HEK293T (cell line): ENCODE data around the gene SNTA1.

Experiments
- CTCF ChIA-PET: fragments of 350-600 bp; formaldehyde crosslinking; extraction: SDS; loops from one replicate; lab custom pipeline; 2021; ENCODE audit warnings: antibody characterized with exemption, inconsistent platforms; lab: Yijun Ruan, JAX
- POLR2A ChIA-PET: fragments of 350-600 bp; formaldehyde crosslinking; extraction: SDS; loops from one replicate; lab custom pipeline; 2020; ENCODE audit warnings: antibody characterized with exemption, inconsistent platforms; lab: Yijun Ruan, JAX
- DNase-seq: peaks from one replicate; pipeline ENCODE4 v3.0.0; 2012; ENCODE audit warnings: mixed read lengths; ENCODE audit errors: extremely low spot score
- ARNT ChIP-seq: fragments of 450-650 bp; IDR thresholded peaks from 2 replicates; pipeline ENCODE4 v1.6.1; 2017; ENCODE audit warnings: mild to moderate bottlenecking
- BHLHE40 ChIP-seq: fragments of 450-650 bp; IDR thresholded peaks from 2 replicates; pipeline ENCODE4 v1.6.1; 2016; ENCODE audit warnings: mild to moderate bottlenecking, moderate library complexity, borderline replicate concordance
- CTBP1 ChIP-seq: fragments of 450-650 bp; IDR thresholded peaks from 2 replicates; pipeline ENCODE4 v1.6.1; 2016; ENCODE audit warnings: borderline replicate concordance
- ELF4 ChIP-seq: fragments of 450-650 bp; IDR thresholded peaks from 2 replicates; pipeline ENCODE4 v1.6.1; 2017; ENCODE audit warnings: antibody characterized with exemption
- FOXA1 ChIP-seq: fragments of 450-650 bp; IDR thresholded peaks from 2 replicates; pipeline ENCODE4 v1.6.1; 2016; ENCODE audit warnings: mild to moderate bottlenecking
- FOXK2 ChIP-seq: fragments of 450-650 bp; IDR thresholded peaks from 2 replicates; pipeline ENCODE4 v1.6.1; 2016; ENCODE audit warnings: mild to moderate bottlenecking
- FOXM1 ChIP-seq: fragments of 450-650 bp; IDR thresholded peaks from 2 replicates; pipeline ENCODE4 v1.6.1; 2017; ENCODE audit warnings: mild to moderate bottlenecking, borderline replicate concordance
- HDGF ChIP-seq: fragments of 450-650 bp; IDR thresholded peaks from 2 replicates; pipeline ENCODE4 v1.6.1; 2017; ENCODE audit warnings: antibody characterized with exemption, borderline replicate concordance
- L3MBTL2 ChIP-seq: fragments of 450-650 bp; conservative IDR thresholded peaks from 2 replicates; pipeline ENCODE4 v1.6.1; 2016; ENCODE audit warnings: mild to moderate bottlenecking
- LEF1 ChIP-seq: fragments of 450-650 bp; IDR thresholded peaks from 2 replicates; pipeline ENCODE4 v1.6.1; 2017; ENCODE audit warnings: mild to moderate bottlenecking, borderline replicate concordance
- NFRKB ChIP-seq: fragments of 450-650 bp; IDR thresholded peaks from 2 replicates; pipeline ENCODE4 v1.6.1; 2016; ENCODE audit warnings: mild to moderate bottlenecking, moderate library complexity
- SP1 ChIP-seq: fragments of 450-650 bp; IDR thresholded peaks from 2 replicates; pipeline ENCODE4 v1.6.1; 2017
- SUZ12 ChIP-seq: fragments of 450-650 bp; IDR thresholded peaks from 2 replicates; pipeline ENCODE4 v1.6.1; 2016; ENCODE audit warnings: mild to moderate bottlenecking
- TARDBP ChIP-seq: fragments of 450-650 bp; IDR thresholded peaks from 2 replicates; pipeline ENCODE4 v1.6.1; 2016
- ZNF384 ChIP-seq: fragments of 450-650 bp; IDR thresholded peaks from 2 replicates; pipeline ENCODE4 v1.6.1; 2016
- TF ChIP-seq, protein P1 (sequence below): fragments of 450-650 bp; IDR thresholded peaks from 2 replicates; pipeline ENCODE4 v1.6.1; 2016

Gene SNTA1

DNA sequence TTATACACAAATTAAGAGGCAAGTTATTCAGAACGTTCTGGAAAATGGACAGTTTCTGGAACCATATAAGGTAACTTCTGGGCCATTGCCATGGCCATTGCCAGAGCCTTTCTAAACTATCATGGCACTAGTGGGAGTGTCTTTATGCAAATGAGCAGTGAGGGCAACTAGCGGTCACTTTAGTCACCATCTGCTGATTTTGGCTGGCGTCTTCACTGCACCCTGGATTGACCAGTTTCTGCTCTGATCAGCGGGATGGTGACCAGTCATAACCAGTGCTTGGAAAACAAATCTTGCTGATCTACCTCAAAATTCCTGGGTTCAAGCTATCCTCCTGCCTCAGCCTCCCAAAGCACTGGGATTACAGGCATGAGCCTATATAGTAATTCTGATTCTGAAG lies 7.3 kb upstream of the SNTA1 start:
- no peak for DNase-seq
- ChIA-PET POLR2A (no interaction called here), CTCF (no interaction called here)
- TF ChIP-seq CTBP1: no peak
- no peak for TF ChIP-seq LEF1
- TF ChIP-seq FOXA1: no peak
- TF ChIP-seq BHLHE40: no peak
- no peak for TF ChIP-seq SP1
- TF ChIP-seq ARNT: no peak
- no peak for TF ChIP-seq HDGF
- no peak for TF ChIP-seq ZNF384
- no peak for TF ChIP-seq SUZ12
- no peak for TF ChIP-seq TARDBP
- no peak for TF ChIP-seq FOXM1
- no peak for TF ChIP-seq ELF4
- TF ChIP-seq NFRKB: no peak
- TF ChIP-seq FOXK2: no peak
- TF ChIP-seq, protein P1, sequence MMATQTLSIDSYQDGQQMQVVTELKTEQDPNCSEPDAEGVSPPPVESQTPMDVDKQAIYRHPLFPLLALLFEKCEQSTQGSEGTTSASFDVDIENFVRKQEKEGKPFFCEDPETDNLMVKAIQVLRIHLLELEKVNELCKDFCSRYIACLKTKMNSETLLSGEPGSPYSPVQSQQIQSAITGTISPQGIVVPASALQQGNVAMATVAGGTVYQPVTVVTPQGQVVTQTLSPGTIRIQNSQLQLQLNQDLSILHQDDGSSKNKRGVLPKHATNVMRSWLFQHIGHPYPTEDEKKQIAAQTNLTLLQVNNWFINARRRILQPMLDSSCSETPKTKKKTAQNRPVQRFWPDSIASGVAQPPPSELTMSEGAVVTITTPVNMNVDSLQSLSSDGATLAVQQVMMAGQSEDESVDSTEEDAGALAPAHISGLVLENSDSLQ: no peak
- no peak for TF ChIP-seq L3MBTL2

DNA sequence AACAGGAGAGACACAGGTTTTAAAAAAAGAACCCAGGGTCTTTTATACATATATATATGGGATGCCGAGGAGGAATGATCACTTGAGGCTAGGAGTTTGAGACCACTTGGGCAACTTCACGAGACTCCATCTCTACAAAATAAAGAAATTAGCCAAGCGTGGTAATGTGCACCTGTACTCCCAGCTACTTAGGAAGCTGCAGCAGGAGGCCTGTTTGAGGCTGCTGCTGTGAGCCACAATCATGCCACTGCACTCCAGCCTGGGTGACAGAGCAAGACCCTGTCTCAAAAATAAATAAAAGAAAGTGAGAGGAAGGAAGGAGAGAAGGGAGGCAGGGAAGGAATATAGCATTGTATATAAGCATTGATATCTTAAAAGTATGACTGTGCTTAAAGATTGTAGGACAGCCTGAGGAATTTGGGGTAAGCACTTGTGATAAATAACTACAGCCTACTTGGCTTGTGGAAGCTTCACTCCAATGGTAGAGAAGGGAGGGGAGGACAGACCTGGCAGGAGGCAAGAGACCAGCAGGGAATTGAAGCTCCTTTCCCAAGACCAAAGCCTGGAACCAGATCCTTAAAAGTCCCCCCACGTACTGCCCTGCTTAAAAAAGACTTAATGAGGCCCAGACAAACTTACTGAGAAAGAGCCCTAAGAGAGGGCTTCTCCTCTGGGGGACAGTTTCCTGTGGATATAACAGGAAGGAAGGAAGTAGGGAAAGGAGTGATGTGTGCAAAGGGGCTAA lies 2.5 kb upstream of the SNTA1 start:
- ChIA-PET POLR2A (interaction anchor here (1.6 kb wide), 1 partner anchor 44 kb away, joined by 5 read pairs; the partner anchor contains the start of gene CBFA2T2), CTCF (no interaction called here)
- TF ChIP-seq ELF4 (no peak), NFRKB (no peak), ZNF384 (no peak), ARNT (no peak), BHLHE40 (no peak), HDGF (no peak), FOXM1 (no peak), SP1 (no peak), SUZ12 (no peak)
- DNase-seq: no peak

DNA sequence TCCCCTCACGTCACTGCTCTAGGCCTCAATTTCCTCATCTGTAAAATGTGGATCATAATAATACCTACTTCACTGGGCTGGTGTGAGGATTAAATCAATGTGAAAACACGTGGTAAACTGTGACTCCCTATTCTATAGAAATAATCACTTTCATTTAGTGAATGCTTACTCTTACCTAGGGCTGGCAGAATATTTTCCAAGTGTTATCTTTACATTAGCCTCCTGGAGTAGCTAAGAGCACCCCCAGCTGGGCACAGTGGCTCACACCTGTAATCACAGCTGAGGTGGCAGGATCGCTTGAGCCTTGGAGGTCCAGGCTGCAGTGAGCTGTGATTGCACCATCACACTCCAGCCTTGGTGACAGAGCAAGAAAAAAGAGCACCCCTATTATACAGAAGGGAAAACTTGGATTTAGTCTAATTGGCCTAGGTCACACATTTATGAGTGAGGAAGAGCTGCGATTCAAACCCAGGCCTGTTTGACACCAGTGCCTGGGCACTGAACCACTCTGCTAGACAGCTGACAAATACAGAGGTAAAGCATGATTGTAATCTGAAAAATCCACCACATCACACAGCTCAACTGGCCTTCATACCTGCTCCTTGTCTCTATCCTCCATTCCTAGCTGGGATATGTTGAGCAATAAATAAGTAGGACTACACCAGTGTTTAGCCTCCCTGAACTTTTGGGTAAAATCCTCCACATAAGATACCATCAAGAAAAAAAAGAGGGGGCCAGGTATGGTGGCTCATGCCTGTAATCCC lies 1.4 kb upstream of the SNTA1 start:
- TF ChIP-seq, protein P1: no peak
- no peak for TF ChIP-seq SUZ12
- no peak for TF ChIP-seq ELF4
- no peak for TF ChIP-seq SP1
- no peak for TF ChIP-seq TARDBP
- TF ChIP-seq LEF1: no peak
- no peak for TF ChIP-seq NFRKB
- no peak for TF ChIP-seq HDGF
- no peak for TF ChIP-seq FOXM1
- ChIA-PET CTCF (interaction anchor here (1.2 kb wide), 1 partner anchor 12 kb away, joined by 3 read pairs; no protein-coding TSS in a partner anchor), POLR2A (interaction anchor here (0.9 to 1.1 kb wide), 2 partner anchors 45 kb away, joined by 3 read pairs; partner anchors contain the start of gene CBFA2T2)
- no peak for DNase-seq

DNA sequence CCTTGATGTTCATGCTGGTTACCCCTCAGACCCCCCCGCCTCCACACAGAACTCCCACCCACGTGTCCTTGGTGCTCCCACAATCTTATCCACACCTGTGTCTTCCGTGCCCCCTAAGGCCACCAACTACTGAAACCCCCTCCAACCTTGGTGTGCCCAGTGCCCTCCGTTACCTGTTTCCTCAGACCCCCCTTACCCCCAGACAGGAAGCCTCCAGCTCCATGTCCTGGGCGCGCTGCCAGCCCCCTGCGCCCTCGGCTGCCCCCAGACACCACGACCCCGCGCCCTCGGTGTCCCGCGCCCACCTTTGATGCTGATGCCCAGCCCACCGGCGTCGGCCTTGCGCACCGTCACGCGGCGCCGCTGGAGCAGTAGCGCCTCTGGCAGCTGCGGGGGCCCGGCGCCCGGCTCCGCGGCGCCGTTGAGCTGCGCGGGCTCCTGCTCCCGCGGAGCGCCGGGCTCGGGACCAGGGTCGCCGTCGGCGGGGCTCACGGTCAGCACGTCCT lies 504 bp downstream of the SNTA1 start:
- CTCF ChIA-PET: no interaction called here
- POLR2A ChIA-PET: interaction anchor here (1.0 kb wide), 2 partner anchors 9 to 46 kb away, joined by 3 to 6 read pairs; no protein-coding TSS in a partner anchor
- TF ChIP-seq, protein P1: no peak
- no peak for TF ChIP-seq SP1
- TF ChIP-seq ZNF384: no peak
- no peak for TF ChIP-seq CTBP1
- no peak for TF ChIP-seq ARNT
- TF ChIP-seq FOXA1: no peak
- no peak for TF ChIP-seq FOXM1
- no peak for TF ChIP-seq FOXK2
- no peak for TF ChIP-seq ELF4
- no peak; the same call in 1 of the 2 replicates for TF ChIP-seq L3MBTL2
- no peak for TF ChIP-seq BHLHE40
- TF ChIP-seq HDGF: no peak
- DNase-seq: peak; percentile 56

DNA sequence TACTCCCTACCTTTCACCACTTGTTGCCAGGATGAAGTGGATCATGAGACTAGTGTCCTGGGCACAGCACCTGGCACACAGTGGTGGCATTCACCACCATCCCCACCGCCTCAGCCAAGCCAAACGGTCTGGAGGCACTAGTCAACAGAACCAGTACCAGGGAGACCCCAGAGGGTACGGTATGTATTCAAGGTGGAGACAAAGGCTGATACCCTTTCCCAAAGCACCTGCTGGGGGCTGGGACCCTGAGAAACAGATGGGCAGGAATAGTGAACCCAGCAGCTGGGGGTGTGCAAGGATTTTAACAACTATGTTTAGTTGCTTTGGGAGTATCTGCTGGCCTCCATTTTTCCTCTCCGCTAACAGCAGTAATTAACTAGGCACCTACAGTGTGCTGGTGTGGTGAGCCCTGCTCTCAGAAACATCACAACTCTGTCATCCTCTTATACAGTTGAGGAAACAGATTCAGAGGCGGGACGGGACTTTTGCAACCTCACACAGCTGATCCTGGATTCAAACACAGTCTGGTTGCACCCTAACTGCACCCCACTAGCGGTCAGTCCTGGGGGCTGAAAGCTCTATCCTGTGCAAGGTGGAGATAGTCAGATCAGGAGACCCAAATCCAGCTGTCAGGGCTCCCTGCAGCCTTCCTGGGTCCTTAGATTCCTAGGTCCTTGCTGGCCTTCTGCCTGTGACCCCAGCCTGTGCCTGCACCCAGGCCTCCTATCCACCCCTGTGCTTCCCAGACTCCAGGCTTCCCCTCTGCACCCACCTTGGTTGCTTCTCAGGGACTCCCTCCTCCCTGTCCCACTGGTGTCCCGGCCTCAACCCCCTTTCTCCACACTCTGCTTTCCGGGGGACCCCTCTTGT lies 1.2 kb downstream of the SNTA1 start:
- TF ChIP-seq FOXA1 (no peak), HDGF (no peak), ARNT (no peak), SUZ12 (no peak), NFRKB (no peak), TARDBP (no peak)
- TF ChIP-seq, protein P1: no peak
- POLR2A ChIA-PET: interaction anchor here (1.0 kb wide), 1 partner anchor 46 kb away, joined by 3 read pairs; no protein-coding TSS in a partner anchor
- no peak for DNase-seq
- CTCF ChIA-PET: no interaction called here
